Activated CD4-positive, alpha-beta T cell treated with anti-CD3 and anti-CD28 coated beads for 24 hours (primary cell): ENCODE data around the gene SH3RF1.

Experiments used
- DNase-seq, 2 donors: peaks; one replicate each; pipeline ENCODE4 v3.0.0-alpha.2; 2020; ENCODE audit warnings: low read depth in 2 of 2

The SH3RF1 gene

DNA sequence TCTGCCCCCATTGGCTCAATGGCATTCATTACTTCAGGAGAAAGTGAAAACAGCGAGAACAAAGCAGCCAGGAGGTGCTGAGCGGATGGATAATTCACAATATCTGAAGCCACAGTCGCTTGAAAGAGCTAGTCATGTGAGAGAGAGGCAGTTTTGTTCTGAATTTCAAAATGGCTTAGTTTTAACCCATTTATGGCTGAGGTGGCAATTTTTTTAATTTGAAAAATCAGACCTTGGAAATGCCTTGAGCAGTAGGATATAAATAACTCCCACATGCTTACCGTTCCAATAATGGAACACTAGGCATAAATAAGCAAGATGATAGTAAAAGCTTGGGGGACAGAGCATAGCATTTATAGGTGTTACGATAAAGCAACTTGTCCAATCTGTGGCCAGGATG, 203.8 kb downstream of the SH3RF1 start:
- DNase-seq = no peak

DNA sequence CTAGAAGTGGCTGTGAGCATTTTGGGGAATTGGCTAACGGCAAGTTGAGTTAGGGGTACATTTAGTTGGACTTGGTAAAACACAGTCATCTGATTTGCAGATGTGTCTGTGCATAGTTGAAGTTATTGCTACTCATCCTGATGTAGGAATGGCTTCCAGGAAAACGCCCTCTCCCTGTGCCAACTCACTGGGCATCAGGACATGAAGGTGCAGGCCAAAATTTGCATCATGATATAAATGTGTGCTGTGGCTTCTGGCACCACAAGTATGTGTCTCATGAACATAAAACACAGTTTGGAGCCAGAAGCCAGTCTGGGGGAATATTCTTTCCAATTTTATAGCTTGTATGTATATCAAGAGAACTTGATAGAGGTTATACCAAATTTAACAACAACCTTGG, 206.5 kb downstream of the SH3RF1 start:
- no peak for DNase-seq

DNA sequence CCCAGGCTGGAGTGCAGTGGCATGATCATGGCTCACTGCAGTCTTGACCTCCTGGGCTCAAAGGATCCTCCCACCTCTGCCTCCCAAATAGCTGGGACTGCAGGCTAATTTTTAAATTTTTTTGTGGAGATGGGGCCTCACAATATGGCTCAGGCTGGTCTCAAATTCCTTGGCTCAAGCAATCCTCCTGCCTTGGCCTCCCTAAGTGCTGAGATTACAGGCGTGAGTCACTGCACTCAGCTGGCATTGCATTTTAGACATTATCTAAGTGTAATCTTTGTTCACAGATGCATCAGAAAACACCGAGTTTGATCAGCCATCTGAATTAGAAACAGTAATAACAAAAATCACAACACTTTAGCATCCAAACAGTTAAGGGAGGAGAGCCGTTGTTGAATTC, 207.3 kb downstream of the SH3RF1 start:
- DNase-seq = no peak

DNA sequence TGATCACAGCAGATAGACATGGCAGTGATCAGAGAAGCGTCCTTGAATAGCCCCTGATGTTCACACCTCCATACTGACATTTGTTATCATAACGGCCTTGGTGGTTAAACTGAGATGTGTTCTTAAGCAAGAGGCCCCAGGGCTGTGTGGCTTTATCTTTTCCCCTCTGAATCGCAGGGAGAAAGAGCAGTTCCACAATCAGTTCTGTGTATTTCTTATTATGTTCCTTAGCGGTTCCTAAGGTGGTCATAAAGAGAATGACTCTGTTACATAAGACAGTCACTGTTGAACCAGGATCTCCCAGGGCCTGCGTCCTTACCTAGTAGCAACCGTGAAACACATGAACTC, 207.9 kb downstream of the SH3RF1 start:
- DNase-seq = no peak

DNA sequence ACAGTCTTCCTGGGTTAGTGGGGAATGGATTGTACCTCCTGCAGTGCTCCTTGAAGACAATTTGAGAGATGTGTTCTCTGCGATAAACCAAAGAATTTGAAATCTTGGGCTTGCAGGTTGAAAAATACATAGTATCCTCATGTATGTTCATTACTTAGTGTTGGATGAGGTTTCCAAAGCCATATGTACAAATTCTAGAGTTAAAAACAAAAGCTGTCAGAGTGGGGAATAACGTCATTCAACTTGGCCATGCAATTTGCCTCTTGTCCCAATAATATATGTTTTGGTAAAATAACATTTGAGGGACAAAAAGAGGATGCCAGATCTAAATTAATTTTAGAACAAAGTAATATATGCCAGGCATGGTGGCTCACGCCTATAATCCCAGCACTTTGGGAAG, 209.4 kb downstream of the SH3RF1 start:
- DNase-seq = no peak

DNA sequence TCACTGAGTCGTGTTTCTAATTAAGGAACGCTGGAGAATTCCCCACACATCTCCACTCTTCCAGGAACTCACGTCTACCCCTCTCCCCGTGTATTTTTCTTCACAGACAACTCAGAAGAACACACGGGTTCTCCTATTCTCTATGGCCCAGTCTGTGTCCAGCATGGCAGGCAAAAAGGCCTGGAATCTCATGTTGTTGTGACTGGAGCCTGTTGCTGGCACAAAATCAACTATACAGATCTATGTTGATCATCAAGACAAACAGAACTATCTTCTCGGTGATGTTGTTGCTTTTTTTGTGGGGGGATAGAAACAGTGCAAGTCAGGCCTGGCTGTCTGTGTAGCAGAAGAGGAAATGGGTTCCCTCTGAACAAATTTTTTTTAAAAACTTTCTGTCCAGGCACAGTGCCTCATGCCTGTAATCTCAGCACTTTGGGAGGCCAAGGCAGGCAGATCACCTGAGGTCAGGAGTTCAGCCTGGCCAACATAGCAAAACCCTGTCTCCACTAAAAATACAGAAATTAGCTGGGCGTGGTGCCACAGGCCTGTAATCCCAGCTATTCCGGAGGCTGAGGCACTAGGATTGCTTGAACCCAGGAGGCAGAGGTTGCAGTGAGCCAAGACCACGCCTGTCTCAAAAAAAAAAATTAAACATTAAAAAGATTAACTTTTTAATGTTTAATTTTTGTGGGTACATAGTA, 210.2 kb downstream of the SH3RF1 start:
- DNase-seq = no peak

DNA sequence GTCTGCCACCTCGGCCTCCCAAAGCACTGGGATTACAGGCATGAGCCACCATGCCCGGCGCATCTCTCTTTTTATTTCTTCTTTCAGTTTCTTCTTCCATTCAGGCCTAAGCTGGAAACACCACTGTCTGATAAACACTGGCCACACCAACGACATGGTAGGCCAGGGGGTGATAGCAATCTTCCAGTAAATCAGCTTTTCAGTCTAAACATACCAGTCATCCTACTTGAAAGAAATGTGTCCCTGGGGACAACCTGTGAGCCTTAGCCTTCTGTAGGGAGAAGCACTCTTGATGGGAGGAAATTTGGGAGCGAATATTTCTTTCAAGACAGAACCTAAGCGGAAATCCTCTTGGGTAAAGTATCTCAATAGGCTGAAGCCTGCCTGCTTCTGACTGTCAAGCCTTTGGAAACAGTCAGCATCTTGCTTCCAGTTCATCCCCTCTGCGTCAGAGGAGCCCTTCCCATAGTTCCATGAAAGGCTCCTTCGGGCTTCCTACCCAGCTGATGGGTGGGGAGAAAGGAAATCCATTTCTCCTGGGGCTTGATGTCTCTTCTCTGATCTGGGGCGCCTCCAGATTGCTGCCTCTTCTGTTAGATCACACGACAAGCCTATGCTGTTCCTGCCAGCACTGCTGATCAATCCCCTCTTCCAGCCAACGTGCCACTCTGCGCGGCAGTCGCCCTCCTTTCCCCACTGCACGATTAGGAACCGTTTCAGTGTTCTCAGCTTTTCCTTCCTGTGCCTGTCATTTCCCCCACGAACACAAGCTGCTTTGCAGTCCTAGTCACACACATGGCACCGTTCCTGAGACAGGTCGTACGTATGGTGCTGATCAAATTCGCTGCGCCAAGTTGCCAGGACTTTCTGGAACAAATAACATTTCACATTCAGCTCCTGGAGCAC, 211.2 kb downstream of the SH3RF1 start:
- DNase-seq = no peak

DNA sequence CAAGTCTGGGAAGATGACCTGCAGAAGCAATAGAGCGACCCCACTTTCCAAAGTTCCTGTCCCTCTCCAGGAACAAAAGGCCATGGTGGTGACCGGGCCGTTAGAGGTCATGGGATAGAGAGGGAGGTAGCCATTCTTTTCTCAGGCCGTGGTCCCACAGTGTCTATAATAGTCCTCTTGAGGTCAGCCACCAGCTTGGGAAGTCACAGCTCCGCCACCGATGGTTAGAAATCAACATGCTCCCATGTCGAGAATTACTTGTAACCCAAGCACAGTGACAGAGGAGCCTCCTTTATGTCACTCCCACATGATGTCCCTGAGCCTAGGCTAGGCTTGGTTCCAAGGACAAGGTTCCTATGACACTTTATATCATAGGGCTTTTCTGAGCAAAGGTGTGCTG, 212.4 kb downstream of the SH3RF1 start:
- DNase-seq = no peak

DNA sequence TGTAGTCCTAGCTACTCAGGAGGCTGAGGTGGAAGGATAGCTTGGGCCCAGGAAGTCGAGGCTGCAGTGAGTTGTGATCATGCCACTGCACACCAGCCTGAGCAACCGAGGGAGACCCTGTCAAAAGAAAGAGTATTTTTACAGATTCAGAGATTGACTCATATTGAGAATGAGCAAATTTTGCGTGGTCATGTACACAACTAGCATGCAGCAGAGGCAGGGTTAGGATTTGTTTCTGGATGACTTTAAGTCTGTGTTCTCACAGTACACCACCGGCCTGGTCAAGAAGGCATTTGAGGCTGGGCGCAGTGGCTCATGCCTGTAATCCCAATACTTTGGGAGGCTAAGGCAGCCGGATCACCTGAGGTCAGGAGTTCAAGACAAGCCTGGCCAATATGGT, 215.9 kb downstream of the SH3RF1 start:
- DNase-seq = no peak

DNA sequence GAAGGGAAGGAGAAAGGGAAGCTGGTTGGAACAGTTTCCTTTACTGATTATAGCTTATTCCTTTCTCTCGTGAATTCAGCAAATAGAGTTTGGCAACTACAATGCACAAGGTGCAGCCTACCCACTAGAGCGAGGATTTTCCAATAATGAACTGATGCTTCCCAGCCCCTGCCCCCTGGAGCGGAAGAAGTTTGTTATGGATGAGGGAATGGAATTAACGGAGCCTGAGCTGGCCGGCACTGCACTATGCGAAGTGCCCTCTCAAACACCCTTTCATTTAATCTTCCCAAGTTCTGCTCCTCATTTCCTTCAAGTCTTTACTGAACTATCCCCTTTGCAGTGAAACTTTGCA, 218.2 kb downstream of the SH3RF1 start:
- DNase-seq = no peak

DNA sequence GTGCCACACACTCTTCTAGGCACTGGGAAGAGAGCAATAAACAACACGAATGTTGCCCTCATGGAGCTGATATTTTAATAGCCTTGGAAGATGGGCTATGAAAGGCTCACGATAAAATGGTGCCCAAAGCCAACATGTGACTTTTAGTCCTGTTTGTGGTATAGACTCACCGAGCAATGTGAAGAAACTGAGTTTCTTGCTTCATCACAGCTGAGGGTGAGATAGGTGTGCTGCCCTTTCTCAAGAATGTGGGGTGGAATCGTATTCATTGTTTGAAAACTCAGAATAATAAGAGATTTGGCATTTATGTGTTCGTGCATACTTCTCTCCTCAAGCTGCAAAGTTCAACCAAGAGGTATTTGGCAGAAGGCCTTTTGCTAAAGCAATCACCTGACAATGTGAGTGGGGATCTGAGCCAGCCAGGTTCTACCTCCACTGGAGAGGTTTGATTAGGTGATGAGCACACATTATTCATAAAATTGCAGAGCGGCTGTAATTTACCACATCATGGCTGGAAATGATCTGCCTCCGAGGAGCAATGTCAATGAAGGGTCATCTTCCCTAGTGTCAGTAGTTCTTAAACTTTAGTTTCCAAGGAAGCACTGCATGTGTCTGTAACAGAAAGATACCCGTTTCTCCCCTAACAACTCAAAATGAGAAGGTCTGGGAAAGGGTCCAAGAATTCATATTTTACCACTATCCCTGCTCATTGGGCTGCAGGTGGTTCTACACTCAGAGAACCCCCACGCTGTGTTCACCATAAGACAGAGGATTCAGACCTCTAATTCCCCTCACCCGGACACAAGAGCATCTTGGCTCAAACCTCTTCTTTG, 218.8 kb downstream of the SH3RF1 start:
- no peak for DNase-seq

DNA sequence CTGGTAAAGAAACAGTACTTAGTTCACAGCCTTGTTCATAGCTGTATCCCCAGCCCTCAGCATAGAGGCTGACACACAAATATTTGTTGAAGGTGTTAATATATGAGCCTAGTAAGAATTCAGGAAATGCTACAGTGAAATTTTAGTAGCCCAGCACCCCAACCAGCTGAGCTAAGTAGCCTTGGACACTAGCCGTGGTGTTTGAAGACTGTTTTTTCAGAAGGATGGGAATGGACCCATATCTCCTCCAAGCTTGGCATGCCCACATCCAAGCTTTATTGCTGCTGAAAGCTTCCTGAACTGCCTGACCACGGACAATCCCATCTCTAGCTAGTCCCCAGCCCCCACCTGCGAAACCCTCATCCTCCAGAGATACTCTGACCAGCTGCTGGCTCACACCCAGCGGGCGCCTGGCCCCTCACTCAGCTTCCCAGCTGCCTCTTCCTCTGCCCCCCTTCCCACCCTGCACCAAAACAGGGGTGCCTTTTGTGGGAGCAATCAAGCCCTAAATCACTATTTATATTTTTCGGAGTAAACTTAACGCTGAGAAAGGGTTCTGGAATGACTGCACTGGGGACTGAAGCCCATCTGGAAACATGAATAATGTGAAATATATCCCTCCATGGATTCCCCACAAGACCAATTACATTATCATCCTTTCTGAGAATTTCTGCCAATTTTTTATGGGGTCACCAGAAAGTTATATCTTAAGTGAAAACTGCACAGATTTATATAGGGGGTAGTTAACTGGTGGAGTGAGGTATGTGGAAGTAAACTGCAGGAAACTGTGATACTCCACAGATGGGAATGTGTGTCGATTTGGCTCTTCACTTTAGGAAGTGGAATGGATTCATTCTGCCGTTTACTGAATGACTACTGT, 219.6 kb downstream of the SH3RF1 start:
- no peak for DNase-seq

DNA sequence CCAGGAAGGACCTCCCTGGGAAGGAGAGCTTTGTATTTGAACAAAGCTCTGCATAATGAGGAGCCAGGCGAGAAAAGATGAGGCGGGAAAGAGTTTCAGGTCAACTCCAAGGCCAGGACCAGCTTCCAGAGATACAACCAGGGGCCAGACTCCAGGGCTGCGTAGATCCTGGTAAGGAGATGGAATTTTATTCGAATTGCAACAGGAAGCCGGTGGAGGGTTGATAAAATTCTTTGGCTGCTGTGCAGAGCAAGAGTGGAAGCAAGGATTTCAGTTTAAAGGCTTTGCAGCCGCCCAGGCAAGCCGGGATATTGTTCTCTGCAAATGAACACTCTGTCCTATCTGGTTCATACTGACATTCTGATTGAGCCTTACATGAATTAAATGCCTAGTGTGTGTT, 220.5 kb downstream of the SH3RF1 start:
- no peak for DNase-seq

DNA sequence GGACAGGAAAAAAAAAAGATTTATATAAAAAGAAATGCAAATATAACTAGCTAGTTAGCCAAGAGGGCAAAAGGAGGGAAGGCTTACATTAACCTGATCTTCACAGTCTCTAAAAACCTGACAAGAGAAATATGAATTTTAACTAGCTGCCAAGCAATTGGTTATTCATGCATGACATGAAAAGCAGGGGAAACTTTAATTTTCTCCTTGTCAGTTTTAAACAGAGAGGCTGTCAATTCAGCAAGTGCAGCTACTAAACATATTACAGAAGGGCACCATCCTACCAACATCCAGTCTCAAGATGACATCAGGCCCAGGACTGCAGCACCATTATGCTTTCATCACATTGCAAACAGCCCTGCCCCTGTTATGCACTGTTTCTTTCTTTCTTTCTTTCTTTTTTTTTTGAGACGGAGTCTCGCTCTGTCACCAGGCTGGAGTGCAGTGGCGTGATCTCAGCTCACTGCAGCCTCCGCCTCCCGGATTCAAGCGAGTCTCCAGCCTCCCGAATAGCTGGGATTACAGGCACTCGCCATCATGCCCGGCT, 221.8 kb downstream of the SH3RF1 start:
- no peak for DNase-seq

DNA sequence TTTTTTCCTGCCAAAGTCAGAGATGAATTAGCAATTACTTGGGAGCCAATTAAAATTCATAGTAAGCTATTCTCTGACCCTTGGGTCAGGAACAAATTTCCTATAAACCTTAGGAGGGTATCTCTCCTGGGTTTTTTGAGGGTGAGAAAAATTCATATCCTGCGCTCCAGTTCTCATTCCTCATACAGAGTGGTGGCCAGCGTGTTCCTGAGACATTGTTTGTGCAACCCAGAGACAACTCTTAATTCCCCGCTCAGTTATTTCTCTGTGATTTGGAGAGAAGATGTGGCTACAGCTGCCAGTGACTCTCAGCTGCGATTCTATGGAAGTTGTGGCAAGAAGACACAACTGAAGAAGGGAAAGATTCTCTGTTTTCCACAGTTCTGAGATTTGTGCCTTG, 222.8 kb downstream of the SH3RF1 start:
- DNase-seq = no peak

DNA sequence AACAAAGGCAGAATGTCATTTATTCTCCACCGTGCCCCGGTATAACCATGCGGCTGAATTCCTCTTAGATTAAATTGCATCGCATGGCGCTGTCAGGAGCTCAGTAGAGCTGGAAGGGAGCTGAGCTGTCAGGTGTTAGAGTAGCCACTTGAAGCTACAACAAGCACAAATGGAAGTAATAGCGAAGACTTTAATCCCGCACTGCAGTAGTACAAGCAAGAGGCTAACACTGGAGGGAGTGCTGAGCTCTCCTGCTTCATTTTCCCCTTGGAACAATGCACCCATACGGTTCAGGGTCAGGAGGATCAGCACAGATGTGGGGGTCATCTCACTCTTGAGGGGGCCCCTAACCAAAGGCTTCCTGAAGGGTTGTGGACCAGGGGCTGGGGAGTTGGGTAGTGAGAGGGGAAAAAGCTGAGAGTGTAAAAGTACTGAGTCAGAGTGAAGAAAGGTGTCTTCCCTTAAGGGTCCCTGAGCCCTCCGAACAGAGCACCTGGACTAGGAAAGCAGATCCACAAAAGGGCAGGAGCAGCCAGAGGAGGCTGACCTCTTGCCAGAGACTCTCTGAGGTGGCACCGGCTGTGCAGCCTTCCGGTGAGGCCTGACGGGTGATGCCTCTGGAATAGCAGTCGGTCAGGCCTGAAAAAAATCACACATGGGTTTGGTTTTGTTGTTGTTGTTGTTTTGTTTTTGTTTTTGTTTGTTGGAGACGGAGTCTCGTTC, 224.7 kb downstream of the SH3RF1 start:
- no peak for DNase-seq

DNA sequence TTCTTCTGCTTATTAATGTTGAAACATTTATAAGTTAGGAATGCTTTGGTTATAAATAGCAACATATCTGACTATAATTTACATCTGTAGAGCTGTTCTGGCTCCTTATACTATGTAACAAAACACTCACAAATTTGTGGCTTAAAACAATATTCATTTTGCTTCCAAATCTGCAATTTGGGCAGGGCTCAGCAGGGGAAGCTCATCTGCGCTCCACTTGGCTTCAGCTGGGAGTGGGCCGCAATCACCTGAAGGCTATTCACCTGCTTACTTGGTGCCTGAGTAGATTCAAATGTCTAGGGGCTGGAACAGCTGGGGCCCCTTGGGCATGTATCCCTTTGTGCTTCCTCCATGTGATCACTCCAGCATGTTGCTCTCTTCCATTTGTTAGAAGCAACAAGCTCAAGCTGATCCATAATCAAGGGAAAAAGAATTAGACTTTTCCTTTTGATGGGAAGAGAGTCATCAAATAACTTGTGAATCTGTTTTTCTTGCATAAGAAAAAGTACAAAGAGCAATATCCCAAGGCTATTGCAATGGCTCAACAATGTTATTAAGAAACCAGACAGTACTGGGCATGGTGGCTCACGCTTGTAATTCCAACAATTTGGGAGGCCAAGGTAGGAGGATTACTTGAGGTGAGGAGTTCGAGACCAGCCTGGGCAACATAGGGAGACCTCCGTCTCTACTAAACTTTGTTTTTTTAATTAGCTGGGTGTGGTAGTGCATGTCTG, 225.9 kb downstream of the SH3RF1 start:
- DNase-seq = no peak
